ENCODE data around the gene SF3B1.

GRCh38 chr2:197354169-197354558 is 80.7 kb downstream of the SF3B1 start:
- no peak for TF ChIP-seq CTCF (IDR thresholded peaks at IDR 0.05)
- TF ChIP-seq EZH2 (IDR thresholded peaks at IDR 0.05): no peak
- no peak for TF ChIP-seq EZH2phosphoT487 (IDR thresholded peaks at IDR 0.05)

All from neural progenitor cell (in vitro differentiated cells).